SK-N-SH treated with all-trans-retinoic acid at 6 μM for 48 hours (cell line): ENCODE results near the gene WWC2.

ENCODE experiments used
- ATAC-seq: fragments of 200-7000 bp; cut with Tn5 transposase; 3 replicates; pipeline ENCODE4 v1.9.1; 2020; ENCODE audit warnings: mild to moderate bottlenecking, moderate library complexity
- ARNTL ChIP-seq: fragments of 450-650 bp; formaldehyde crosslinking; IDR thresholded peaks from 2 replicates; pipeline ENCODE4 v1.5.0; 2020; ENCODE audit warnings: low read depth, mild to moderate bottlenecking, moderate library complexity, borderline replicate concordance
- BACH2 ChIP-seq: fragments of 250-450 bp; sonication (Bioruptor Pico); IDR thresholded peaks from 2 replicates; pipeline ENCODE4 v1.9.0; 2021; ENCODE audit warnings: mild to moderate bottlenecking, borderline replicate concordance
- CREB5 ChIP-seq: fragments of 250-450 bp; sonication (Bioruptor Pico); IDR thresholded peaks from 2 replicates; pipeline ENCODE4 v1.5.1; 2020; ENCODE audit warnings: low read depth, mild to moderate bottlenecking, moderate library complexity
- CSDC2 ChIP-seq: fragments of 250-450 bp; sonication (Bioruptor Pico); IDR thresholded peaks from 2 replicates; pipeline ENCODE4 v1.5.0; 2020; ENCODE audit warnings: mild to moderate bottlenecking, moderate library complexity
- CSRNP3 ChIP-seq: fragments of 250-450 bp; sonication (Bioruptor Pico); IDR thresholded peaks from 2 replicates; pipeline ENCODE4 v1.5.1; 2021; ENCODE audit warnings: mild to moderate bottlenecking, moderate library complexity
- ESRRG ChIP-seq: fragments of 250-450 bp; sonication (Bioruptor Pico); IDR thresholded peaks from 2 replicates; pipeline ENCODE4 v1.6.1; 2021; ENCODE audit warnings: mild to moderate bottlenecking
- GLIS3 ChIP-seq: fragments of 250-450 bp; sonication (Bioruptor Pico); IDR thresholded peaks from 2 replicates; pipeline ENCODE4 v1.5.0; 2020; ENCODE audit warnings: mild to moderate bottlenecking, moderate library complexity
- ISL1 ChIP-seq: fragments of 250-450 bp; sonication (Bioruptor Pico); IDR thresholded peaks from 2 replicates; pipeline ENCODE4 v2.1.2; 2022; ENCODE audit warnings: mild to moderate bottlenecking, moderate library complexity
- OSR1 ChIP-seq: fragments of 250-450 bp; sonication (Bioruptor Pico); IDR thresholded peaks from 2 replicates; pipeline ENCODE4 v1.8.0; 2022; ENCODE audit warnings: moderate library complexity, mild to moderate bottlenecking, inconsistent platforms
- PATZ1 ChIP-seq: fragments of 250-450 bp; sonication (Bioruptor Pico); IDR thresholded peaks from 2 replicates; pipeline ENCODE4 v1.8.0; 2020; ENCODE audit warnings: mild to moderate bottlenecking, moderate library complexity, borderline replicate concordance
- POU6F1 ChIP-seq: fragments of 250-450 bp; sonication (Bioruptor Pico); IDR thresholded peaks from 2 replicates; pipeline ENCODE4 v1.8.0; 2021; ENCODE audit warnings: low read depth, mild to moderate bottlenecking, moderate library complexity, borderline replicate concordance
- PPARA ChIP-seq: fragments of 250-450 bp; sonication (Bioruptor Pico); IDR thresholded peaks from 2 replicates; pipeline ENCODE4 v1.5.0; 2020; ENCODE audit warnings: mild to moderate bottlenecking, borderline replicate concordance
- RARB ChIP-seq: fragments of 250-450 bp; sonication (Bioruptor Pico); IDR thresholded peaks from 2 replicates; pipeline ENCODE4 v1.8.0; 2021; ENCODE audit warnings: mild to moderate bottlenecking, moderate library complexity
- SNAI2 ChIP-seq: fragments of 250-450 bp; sonication (Bioruptor Pico); IDR thresholded peaks from 2 replicates; pipeline ENCODE4 v1.5.0; 2020; ENCODE audit warnings: mild to moderate bottlenecking, moderate library complexity
- TCF4 ChIP-seq: fragments of 250-450 bp; sonication (Bioruptor Pico); IDR thresholded peaks from 2 replicates; pipeline ENCODE4 v1.8.0; 2021; ENCODE audit warnings: mild to moderate bottlenecking, moderate library complexity, borderline replicate concordance
- TOX ChIP-seq: fragments of 250-450 bp; sonication (Bioruptor Pico); IDR thresholded peaks from 2 replicates; pipeline ENCODE4 v1.8.0; 2021; ENCODE audit warnings: mild to moderate bottlenecking, moderate library complexity, borderline replicate concordance
- ZC3H10 ChIP-seq: fragments of 250-450 bp; sonication (Bioruptor Pico); IDR thresholded peaks from 2 replicates; pipeline ENCODE4 v1.5.1; 2021; ENCODE audit warnings: mild to moderate bottlenecking, moderate library complexity
- ZFP3 ChIP-seq: fragments of 250-450 bp; sonication (Bioruptor Pico); IDR thresholded peaks from 2 replicates; pipeline ENCODE4 v1.5.0; 2020; ENCODE audit warnings: mild to moderate bottlenecking, moderate library complexity
- ZFP30 ChIP-seq: fragments of 450-650 bp; formaldehyde crosslinking; IDR thresholded peaks from 2 replicates; pipeline ENCODE4 v1.5.0; 2022; ENCODE audit warnings: mild to moderate bottlenecking, moderate library complexity
- ZNF565 ChIP-seq: fragments of 450-650 bp; formaldehyde crosslinking; conservative IDR thresholded peaks from 2 replicates; pipeline ENCODE4 v1.5.0; 2020; ENCODE audit warnings: low read depth, mild to moderate bottlenecking, moderate library complexity
- ZNF8 ChIP-seq: fragments of 450-650 bp; formaldehyde crosslinking; IDR thresholded peaks from 2 replicates; pipeline ENCODE4 v1.5.0; 2020; ENCODE audit warnings: mild to moderate bottlenecking, moderate library complexity

Gene WWC2

GRCh38 chr4:183057255-183057654, 41.8 kb upstream of the WWC2 start:
- ATAC-seq, result no peak
- TF ChIP-seq RARB (CRISPR knock-in tag) (no peak), PPARA (no peak), ESRRG (CRISPR knock-in tag) (no peak), SNAI2 (CRISPR knock-in tag) (no peak), ZC3H10 (CRISPR knock-in tag) (no peak), OSR1 (CRISPR knock-in tag) (no peak), GLIS3 (CRISPR knock-in tag) (no peak), ARNTL (no peak), ISL1 (CRISPR knock-in tag) (no peak), TOX (CRISPR knock-in tag) (no peak), ZNF8 (CRISPR knock-in tag) (no peak)

GRCh38 chr4:183059797-183060196, 39.3 kb upstream of the WWC2 start:
- no peak for ATAC-seq
- TF ChIP-seq ZFP3 (CRISPR knock-in tag), result no peak
- TF ChIP-seq ZNF8 (CRISPR knock-in tag), result no peak
- TF ChIP-seq CSDC2 (CRISPR knock-in tag), result no peak
- TF ChIP-seq OSR1 (CRISPR knock-in tag), result no peak
- no peak for TF ChIP-seq ARNTL
- no peak for TF ChIP-seq ZFP30
- TF ChIP-seq PATZ1 (CRISPR knock-in tag), result no peak
- no peak for TF ChIP-seq POU6F1 (CRISPR knock-in tag)
- no peak for TF ChIP-seq TCF4 (CRISPR knock-in tag)
- TF ChIP-seq RARB (CRISPR knock-in tag), result no peak
- TF ChIP-seq ESRRG (CRISPR knock-in tag), result no peak
- no peak for TF ChIP-seq BACH2 (CRISPR knock-in tag)

GRCh38 chr4:183068502-183068901, 30.6 kb upstream of the WWC2 start:
- TF ChIP-seq POU6F1 (CRISPR knock-in tag) (no peak), SNAI2 (CRISPR knock-in tag) (no peak), PPARA (no peak), TCF4 (CRISPR knock-in tag) (no peak), ISL1 (CRISPR knock-in tag) (no peak), ESRRG (CRISPR knock-in tag) (no peak), ZFP3 (CRISPR knock-in tag) (no peak), ZNF565 (CRISPR knock-in tag) (no peak), ZFP30 (no peak), GLIS3 (CRISPR knock-in tag) (no peak), CSRNP3 (no peak), CREB5 (CRISPR knock-in tag) (no peak), ARNTL (no peak), OSR1 (CRISPR knock-in tag) (no peak), PATZ1 (CRISPR knock-in tag) (no peak), ZC3H10 (CRISPR knock-in tag) (no peak), CSDC2 (CRISPR knock-in tag) (no peak), RARB (CRISPR knock-in tag) (no peak)
- TF ChIP-seq, all 23 proteins: peak for 0
- ATAC-seq, result no peak
